Hindlimb muscle (tissue), 1 donor: Measurements from ENCODE around the gene HSPD1. TPM values are rescaled to one million over a fixed set of nuclear protein-coding genes. Genes with fewer than 3 reads are reported as not detected.
"Not testable (repeated sequence)": the region's sequence is repeated elsewhere in the genome, so short reads cannot be mapped to it uniquely, and the experiment has no call there.

ENCODE experiments used
- DNase-seq: peaks from one replicate; pipeline ENCODE4 v3.0.0-alpha.2; 2013
- polyA plus RNA-seq: library from polyadenylated mRNA; unstranded; fragments of 120-200 nt; gene quantifications from one replicate; pipeline ENCODE4 v1.2.1, GENCODE V29; 2013; ENCODE audit not compliant: insufficient read length

The HSPD1 gene
- polyA plus RNA-seq, 1 donor = 221 TPM

DNA sequence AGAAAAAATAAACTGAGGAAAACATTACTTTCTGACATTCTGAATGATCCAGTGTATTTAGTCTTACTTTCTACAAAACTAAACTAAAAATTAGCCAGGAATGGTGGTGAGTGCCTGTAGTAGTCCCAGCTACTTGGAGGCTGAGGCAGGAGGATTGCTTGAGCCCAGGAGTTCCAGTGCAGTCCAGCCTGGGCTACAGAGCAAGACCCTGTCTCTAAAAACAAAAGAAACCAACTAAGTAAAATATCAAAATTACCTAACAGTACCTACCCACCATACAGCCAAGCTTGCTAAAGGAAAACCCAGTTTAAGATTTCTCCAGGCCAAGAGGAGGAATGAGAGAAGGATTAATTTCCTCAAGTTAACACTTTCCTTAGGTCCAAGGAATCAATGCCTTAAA lies 2.9 kb downstream of the HSPD1 start:
- no peak for DNase-seq

DNA sequence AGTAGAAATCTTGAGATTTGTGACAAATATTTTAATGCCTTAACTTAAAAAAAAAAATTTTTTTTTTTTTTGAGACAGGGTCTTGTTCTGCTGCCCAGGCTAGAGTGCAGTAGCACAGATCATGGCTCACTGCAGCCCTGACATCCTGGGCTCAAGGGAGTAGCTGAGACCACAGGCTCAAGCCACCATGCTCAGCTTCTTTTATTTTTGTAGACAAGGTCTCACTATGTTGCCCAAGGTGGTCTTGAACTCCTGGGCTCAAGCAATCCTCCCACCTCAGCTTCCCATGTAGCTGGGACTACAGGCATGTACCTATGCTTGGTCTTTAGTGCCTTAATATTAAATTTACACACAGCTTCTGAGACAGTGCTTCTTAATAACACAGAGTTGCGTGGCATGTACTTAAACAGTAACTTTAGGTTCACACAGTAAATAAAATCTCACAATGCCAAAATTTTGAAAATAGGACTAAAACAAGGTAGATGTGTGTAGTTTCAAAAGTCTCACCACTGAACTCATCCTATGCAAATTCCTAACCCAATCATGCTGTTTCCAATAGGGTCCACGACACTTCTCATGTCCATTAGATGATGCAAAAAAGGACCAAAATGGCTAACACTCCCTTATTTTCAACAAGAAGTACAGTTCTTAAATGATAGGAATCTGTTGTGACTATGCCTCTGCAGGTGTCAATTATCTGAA lies 4.1 kb downstream of the HSPD1 start:
- no peak for DNase-seq

DNA sequence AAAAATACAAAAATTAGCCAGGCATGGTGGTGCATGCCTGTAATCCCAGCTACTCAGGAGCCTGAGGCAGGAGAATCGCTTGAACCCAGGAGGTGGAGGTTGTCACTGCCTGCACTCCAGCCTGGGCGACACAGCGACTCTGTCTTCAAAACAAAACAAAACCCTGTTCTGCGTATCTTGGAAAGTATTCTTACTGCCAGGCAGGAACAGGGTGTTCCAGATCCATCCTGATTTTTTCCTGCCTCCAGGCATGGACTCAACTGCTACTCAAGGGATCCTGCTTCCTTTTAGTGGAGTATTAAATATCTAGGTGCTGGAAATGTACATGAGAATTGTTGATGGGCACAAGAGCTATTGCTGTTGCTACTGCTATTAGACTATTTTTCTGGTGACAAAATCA lies 12.3 kb downstream of the HSPD1 start:
- DNase-seq = no peak

DNA sequence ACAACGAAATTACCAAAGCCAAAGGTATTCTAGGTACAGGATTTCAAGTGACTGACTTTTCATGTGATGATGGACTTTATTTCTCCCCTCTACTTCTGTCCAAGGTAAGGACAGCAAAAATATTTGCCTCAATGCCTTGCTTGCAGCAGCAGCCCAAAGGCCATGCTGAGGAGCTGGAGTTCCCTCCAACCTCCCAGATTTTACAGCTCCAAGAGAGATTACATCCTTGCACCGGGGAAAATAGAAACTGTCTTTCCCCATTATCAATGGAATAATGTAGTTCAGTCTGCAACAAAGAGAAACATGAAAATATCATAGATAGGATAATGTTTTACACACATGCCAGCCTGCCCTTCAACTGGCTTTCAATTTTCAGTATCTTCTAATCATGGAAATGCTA lies 13.5 kb downstream of the HSPD1 start:
- no peak for DNase-seq

DNA sequence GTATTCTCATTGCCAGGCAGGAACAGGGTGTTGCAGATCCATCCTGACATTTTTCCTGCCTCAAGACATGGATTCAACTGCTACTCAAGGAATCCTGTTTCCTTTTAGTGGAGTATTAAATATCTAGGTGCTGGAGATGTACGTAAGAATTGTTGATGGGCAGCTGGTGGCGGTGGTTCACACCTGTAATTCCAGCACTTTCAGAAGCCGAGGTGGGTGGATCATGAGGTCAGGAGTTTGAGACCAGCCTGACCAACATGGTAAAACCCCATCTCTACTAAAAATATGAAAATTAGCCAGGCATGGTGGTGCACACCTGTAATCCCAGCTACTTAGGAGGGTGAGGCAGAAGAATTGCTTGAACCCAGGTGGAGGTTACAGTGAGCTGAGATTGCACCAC lies 15.4 kb downstream of the HSPD1 start:
- DNase-seq = not testable (repeated sequence)

DNA sequence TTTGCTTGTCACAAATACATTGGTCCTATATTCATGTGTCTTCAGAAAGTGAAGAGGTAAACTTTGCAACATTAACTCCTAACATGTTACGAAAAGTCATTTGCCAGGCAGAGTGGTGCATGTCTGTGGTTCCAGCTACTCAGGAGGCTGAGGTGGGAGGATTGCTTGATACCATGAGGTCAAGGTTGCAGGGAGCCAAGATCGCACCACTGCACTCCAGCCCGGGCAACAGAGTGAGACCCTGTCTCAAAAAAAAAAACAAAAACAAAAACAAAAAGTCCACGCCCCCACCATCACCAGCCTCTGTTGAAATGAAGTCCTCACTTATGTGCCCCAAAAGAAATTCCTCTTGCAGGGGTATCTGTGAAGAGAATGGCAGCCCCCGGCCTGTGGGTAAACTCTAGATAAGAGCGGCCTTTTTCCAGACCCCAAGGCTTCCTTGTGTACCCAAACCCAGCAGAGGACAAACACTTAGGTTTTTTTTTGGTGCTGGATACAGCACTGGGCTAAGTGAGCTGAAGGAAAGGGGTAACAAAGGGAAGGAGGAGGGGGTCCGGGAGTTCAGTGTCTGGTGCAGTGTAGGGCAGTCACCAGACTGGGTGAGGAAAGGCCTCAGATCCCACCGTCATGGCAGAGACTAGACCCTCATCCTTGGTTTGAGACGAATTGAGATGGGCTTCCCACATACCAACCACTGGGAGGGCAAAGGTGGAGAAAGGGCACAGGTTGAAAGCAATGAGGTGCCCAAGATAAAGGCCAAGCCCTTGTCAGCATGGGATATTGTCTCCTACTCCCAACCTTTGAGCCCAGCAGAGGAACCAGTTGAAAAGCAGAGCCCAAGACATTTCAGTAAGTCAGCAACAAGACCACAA lies 19.2 kb downstream of the HSPD1 start:
- DNase-seq = no peak

DNA sequence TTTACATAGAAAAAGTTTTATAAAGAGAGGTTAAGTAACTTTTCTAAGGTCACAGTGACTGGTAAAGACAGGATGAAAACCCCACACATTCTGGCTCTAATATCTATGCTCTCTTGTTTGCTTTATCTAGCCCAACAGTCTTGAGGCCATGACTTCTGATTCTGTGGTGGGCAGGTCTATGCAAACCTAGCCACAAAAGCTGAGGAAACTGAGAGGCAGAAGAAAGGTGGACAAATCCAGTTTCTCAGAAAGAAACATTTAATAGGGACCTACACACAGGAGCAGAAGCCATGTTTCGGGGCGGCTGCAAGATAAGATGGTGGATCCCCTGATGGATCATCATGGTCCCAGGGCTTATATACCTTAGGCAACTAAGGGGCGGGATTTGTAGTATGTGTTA lies 21.8 kb downstream of the HSPD1 start:
- no peak for DNase-seq

DNA sequence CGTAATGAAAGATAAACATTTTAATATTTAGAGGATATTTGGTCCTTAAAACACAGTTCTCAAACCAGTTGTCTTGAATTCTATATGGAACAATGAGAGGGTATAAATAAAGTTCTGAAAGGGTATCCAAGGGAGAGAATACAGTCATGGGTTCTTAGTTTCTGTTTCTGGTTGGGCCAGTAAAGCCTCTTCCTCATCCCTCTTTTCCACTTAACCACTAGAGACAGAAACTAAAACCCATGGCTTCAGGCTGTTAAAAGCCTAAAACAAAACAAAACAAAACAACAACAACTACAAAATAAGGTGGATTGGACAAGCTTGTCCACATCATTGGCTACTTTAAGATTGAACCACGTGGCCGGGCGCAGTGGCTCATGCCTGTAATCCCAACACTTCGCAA lies 27.5 kb downstream of the HSPD1 start:
- DNase-seq = no peak

DNA sequence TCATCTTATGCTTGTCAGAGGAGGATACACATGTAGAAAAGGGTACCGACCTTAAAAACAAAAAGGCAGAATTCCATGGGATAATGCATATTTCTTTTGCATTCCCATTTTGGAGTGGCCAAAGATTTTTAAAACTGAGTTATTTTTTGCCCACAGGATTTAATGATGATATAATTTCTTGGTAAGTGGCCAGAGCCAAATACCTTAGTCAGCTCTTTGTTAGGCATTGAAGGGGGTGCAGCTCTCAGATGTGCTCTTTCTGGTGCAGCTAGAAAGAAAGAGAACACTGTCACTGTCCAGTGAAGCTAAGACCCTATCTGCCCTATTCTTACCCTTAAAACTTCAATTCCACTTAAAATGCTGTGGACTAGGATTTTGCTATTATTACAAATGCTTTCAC lies 35.5 kb downstream of the HSPD1 start:
- no peak for DNase-seq

DNA sequence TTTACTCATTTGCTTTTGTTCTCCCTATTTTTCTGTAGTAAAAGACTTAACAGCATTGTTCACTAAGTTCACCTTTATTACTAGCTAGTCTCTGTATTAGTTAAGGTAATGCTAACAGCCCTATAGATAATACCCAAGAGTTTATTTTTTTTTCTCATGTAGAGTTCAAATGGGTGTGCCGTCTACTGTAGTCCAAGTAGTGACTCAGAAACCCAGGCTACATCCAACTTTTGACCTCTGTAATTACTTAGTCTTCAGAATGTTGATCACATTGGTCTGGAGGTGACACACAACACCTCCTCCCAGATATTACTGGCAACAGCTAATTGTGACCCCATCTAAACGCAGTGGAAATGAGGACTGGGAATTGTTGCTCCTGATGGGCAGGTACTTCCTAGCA lies 38.6 kb downstream of the HSPD1 start:
- no peak for DNase-seq

DNA sequence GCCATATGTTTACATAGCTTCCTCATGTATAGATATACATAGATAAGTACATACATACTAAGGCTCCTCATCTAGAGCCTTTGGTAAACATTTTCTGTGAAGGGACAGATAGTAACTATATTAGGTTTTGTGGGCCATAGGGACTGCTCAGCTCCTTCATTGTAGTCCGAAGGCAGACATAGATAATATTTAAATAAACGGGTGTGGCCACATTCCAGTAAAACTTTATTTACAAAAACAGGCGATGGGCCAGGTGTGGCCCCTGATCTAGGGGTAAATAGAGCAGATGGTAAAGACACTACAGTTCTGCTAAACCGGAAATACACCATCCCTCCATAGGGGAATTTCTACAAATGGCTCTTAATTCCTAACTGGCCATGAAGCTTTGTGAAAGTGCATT lies 39.0 kb downstream of the HSPD1 start:
- no peak for DNase-seq

DNA sequence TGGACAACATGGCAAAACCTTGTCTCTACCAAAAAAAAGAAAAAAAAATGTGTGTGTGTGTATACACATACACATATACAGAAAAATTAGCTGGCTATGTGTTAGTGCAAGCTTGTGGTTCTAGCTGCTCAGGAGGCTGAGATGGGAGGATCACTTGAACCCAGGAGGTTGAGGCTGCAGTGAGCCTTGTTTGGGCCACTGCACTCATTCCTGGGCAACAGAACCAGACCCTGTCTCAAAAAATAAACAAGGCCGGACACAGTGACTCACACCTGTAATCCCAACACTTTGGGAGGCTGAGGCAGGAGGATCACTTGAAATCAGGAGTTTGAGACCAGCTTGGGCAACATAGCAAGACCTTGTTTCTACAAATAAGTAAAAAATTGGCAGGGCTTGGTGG lies 44.2 kb downstream of the HSPD1 start:
- no peak for DNase-seq

DNA sequence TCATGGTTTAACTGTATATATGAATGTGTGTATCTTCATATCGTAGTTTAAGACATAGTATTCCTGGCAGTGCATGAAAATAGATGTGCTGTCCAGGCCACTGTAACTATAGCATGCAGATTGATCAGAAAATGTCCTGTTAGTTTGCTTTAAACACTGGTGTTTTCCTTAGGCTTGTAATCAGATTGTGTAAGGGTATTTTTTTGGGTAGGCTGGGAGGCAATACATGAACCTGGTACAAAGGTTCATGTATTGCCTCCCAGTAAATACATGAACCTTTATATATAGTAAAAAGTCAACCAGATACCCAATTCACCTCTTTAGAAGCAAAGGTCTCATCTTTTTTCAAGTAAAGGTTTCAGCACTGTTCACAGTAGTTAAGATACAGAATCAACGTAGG lies 44.7 kb downstream of the HSPD1 start:
- DNase-seq = no peak

DNA sequence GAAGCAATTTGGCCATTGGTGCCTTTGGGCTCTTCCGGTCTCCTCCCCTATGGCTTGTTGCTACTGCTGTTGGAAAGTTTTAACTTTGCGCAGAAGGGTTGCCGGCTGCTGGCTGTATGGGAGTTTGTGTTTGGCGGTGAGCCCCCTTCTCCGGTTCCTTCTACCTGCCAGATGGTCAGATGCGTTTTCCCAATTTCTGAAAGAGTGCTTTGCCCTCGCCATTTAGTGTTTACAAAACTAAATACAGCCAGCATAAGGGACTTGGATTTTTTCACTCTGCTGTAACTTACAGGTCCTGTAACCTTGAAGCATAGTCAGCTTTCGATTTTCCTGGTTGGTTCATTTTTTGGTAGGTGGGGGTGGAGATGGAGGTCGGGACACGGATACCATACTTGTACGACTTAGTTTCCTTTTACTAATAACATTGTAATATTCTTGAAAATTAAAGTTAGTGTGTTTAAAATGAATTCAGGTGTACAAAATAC lies 45.7 kb downstream of the HSPD1 start:
- no peak for DNase-seq

DNA sequence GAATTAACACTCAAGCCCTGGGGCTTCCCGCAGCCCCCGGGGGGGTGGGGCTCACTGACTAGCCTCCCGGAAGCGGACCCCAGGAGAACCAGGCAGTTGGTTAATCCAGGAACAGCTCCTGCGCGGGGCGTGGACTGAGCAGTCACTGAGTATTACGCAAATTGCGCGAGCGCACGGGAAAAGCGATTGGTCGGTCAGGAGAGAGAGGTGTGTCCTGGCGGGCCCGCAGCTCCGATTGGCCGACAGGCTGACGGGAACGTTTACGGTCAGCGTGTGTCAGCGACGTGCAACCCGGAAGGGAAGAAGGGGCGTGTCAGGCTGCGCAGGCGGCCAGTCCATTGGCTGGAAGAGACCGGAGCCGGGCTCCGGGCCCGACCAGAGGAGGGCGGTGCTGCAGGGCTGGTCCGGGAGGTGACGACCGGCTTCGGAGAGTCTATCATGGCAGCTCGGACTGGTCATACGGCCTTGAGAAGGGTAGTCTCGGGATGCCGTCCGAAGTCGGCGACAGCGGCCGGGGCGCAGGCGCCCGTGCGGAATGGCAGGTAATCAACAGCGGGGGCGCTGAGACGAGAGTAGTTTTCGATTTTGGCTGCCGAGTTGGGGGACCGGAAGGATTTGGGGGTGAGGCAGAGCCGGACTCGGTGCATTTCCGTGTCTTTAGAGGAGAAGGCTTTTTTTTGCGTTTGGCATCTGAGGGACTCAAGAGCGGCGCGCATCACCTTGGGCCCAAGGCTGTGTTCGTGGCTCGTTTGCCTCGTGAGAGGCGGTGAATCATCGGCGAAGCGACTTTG lies 46.3 kb downstream of the HSPD1 start, which contains the start of gene COQ10B:
Gene COQ10B (plus strand): TSS at position 430 of the 791 bp plus-strand sequence. CDS start 9 bp downstream, at position 439.
- peak; percentile 100 for DNase-seq

DNA sequence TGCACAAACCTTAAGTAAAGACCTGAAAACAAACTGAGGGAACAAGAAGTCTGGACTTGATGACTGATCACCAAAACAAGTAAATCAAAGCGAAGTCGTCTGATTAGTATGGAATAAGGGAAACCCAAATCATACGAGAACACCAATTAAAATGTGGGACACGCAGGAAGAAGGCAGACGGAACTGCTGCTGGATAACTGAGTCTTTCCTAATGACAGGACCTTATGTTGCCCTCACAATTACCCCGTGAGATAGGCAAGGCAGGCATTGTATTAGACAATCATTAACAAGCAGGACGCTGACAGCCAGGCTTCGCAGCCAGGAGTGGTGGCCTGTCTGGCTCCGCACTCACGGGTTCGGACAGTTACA lies 46.9 kb downstream of the HSPD1 start:
- DNase-seq = no peak

DNA sequence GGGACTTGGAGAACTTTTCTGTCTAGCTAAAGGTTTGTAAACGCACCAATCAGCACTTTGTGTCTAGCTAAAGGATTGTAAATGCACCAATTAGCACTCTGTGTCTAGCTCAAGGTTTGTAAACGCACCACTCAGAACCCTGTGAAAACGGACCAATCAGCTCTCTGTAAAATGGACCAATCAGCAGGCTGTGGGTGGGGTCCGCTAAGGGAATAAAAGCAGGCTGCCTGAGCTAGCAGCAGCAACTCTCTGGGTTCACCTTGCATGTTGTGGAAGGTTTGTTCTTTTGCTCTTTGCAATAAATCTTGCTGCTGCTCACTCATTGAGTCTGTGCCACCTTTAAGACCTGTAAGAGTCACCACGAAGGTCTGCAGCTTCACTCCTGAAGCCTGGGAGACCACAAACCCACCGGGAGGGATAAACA lies 48.7 kb downstream of the HSPD1 start:
- DNase-seq = not testable (repeated sequence)

DNA sequence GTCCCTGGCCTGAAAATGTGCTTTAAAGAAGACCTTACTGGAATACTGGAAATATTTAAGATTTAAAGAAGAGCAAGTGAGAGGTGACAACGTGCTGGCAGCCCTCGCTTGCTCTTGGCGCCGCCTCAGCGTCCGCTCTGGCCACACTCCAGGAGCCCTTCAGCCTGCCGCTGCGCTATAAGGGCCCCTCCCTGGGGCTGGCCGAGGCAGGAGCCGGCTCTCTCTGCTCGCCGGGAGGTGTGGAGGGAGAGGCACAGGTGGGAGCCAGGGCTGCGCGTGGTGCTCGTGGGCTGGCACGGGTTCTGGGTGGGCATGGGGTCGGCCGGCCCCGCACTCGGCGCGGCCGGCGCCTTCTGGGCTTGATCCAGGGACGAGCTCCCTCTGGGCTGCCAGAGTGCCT lies 49.2 kb downstream of the HSPD1 start:
- DNase-seq = no peak

DNA sequence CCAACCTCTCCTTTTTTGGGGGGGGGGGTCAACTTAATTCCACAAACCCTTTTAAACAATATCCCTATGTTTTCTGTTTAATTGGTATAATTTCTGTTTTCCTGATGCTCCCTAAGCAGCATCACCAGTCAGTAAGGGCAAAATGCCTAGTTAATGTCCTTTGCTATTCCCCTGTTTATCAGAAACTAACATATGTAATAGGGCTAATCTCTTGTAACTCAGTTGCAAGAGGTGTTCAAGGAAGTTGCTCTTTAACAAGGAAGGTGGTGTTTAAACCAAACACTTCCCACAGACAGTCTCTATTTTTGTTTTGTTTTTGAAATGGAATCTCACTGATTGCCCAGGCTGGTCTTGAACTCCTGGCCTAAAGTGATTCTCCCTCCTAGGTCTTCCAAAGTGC lies 52.8 kb downstream of the HSPD1 start:
- DNase-seq = no peak

DNA sequence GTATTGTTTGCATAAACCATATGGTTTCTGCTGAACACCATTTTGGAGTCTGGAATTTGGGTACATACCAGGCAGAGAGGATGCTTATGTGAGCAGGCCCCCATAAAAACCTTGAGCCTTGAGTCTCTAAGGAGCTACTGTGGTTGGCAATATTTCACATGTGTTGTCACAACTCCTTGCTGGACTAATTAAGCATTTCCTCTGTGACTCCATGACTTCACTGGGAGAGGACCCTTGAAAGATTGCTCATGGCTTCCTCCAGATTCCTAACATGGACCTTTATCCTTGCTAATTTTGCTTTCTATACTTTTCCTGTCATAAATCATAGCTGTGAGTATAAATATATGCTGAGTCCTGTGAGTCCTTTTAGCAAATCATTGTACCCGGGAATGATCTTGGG lies 53.9 kb downstream of the HSPD1 start:
- DNase-seq = no peak

DNA sequence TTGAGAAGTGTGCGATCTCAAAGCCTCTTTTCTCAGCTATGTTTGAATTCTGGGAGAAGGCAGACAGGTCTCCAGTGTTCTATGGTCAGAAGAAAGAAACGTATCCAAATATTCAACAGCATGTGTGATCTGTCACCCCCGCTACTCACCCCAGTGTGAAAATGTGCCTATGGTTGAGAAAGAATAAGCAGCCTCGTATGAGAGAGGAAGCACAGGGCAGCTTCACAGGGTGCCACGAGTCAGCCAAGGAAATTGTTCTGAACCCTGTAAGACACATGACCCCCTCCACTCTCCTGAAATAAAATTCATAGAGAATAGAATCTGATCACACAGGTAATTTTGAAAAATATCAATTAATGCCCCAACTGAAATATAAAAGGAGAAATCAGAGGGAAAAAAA lies 56.8 kb downstream of the HSPD1 start:
- DNase-seq = no peak

DNA sequence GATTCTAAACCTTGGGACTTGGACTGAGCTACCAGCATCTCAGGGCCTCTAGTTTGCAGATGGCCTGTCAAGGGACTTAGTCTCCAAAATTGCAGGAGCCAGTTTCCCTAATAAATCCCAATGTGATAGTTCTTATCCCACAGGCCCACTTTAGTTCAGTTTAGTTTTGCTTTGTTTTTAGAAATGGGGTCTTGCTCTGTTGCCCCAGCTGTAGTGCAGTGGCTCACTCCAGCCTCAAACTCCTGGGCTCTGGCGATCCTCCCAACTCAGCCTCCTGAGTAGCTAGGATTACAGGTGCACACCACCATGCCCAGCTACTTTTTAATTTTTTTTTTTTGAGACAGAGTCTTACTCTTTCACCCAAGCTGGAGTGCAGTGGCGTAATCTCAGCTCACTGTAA lies 62.3 kb downstream of the HSPD1 start:
- DNase-seq = no peak
